ENCODE data around the gene CHPT1. TPM values are rescaled to one million over a fixed set of nuclear protein-coding genes. Genes with fewer than 3 reads are reported as not detected.

CHPT1 gene
- total and polyA plus RNA-seq, 9 of the 15 experiments (the other 6 are each of a cell fraction or from before 2014, with no cell fraction given), result 15.3 to 210 (median 91.9) TPM

- no peak for TF ChIP-seq E4F1 (CRISPR knock-in tag; IDR thresholded peaks at IDR 0.05; ENCODE audit: borderline replicate concordance)
- TF ChIP-seq ZNF780A (CRISPR knock-in tag; IDR thresholded peaks at IDR 0.05), result no peak
- TF ChIP-seq LARP7 (IDR thresholded peaks at IDR 0.05), result no peak
- TF ChIP-seq EGR1 (conservative IDR thresholded peaks at IDR 0.05), result no peak
- TF ChIP-seq HSF4 (CRISPR knock-in tag; IDR thresholded peaks at IDR 0.05; ENCODE audit: borderline replicate concordance), result no peak
- no peak for TF ChIP-seq HNRNPL (IDR thresholded peaks at IDR 0.05; ENCODE audit: low read depth, low read length)
- no peak for TF ChIP-seq TCF15 (CRISPR knock-in tag; IDR thresholded peaks at IDR 0.05)
- no peak for TF ChIP-seq HOMEZ (CRISPR knock-in tag; IDR thresholded peaks at IDR 0.05)
- TF ChIP-seq U2AF2 (optimal IDR thresholded peaks at IDR 0.05; ENCODE audit: low read depth, low read length), result no peak
- peak; percentile 95 for TF ChIP-seq ARID1B (IDR thresholded peaks at IDR 0.05)
- no peak for TF ChIP-seq TAF7 (tag; IDR thresholded peaks at IDR 0.05)
- TF ChIP-seq HLTF (IDR thresholded peaks at IDR 0.05), result 0 out of 2 replicates have a peak, but pooled peaks have one; percentile 13
- TF ChIP-seq EZH2 (IDR thresholded peaks at IDR 0.05; ENCODE audit: borderline replicate concordance, low read depth, low read length), result no peak
- TF ChIP-seq CCNT2 (IDR thresholded peaks at IDR 0.05; ENCODE audit: borderline replicate concordance, extremely low read depth, insufficient read length, low read depth, low read length), result no peak
- no peak for TF ChIP-seq PATZ1 (CRISPR knock-in tag; IDR thresholded peaks at IDR 0.05; ENCODE audit: borderline replicate concordance)
- peak; percentile 98 for TF ChIP-seq CEBPG (CRISPR knock-in tag; IDR thresholded peaks at IDR 0.05)
- peak; percentile 94 to 96 for TF ChIP-seq CEBPG (tag; conservative IDR thresholded peaks at IDR 0.05 in 1 of 2, IDR thresholded peaks at IDR 0.05 in 1 of 2)
- TF ChIP-seq SRSF1 (IDR thresholded peaks at IDR 0.05; ENCODE audit: low read depth, low read length), result no peak
- peak; percentile 88 for TF ChIP-seq HES1 (IDR thresholded peaks at IDR 0.05; ENCODE audit: low read depth)
- no peak for TF ChIP-seq PHB (CRISPR knock-in tag; IDR thresholded peaks at IDR 0.05)
Measured at GRCh38 chr12:101696251-101697196, 916 bp upstream of the CHPT1 start (continued).

Data from K562 (cell line).